Epithelial cell of proximal tubule (primary cell): Measurements from ENCODE around the gene TMTC2. TPM values are rescaled to one million over a fixed set of nuclear protein-coding genes. Genes with fewer than 3 reads are reported as not detected.

ENCODE experiments used
- DNase-seq: peaks from one replicate; pipeline ENCODE4 v3.0.0-alpha.2; 2011; ENCODE audit warnings: low read depth
- H3K4me3 ChIP-seq: 2 replicates; pipeline ENCODE4 v1.5.1; 2011; ENCODE audit warnings: low read depth, mild to moderate bottlenecking, low read length
- CTCF ChIP-seq: conservative IDR thresholded peaks from 2 replicates; pipeline ENCODE4 v1.5.1; 2012; ENCODE audit warnings: low read depth, mild to moderate bottlenecking, low read length
- total RNA-seq: library from RNA; depleted of rRNA; stranded (reverse); fragments of >200 nt; gene quantifications from 2 replicates; pipeline ENCODE4 v1.2.3, GENCODE V29; 2015

TMTC2 gene
- total RNA-seq, 1 donor from 2014 or later: 3.6 TPM

- no peak overlapping the region for H3K4me3 ChIP-seq
- DNase-seq: no peak
- no peak for TF ChIP-seq CTCF
These were observed 485.7 kb downstream of the TMTC2 start for GRCh38 chr12:83172441-83172840.

- TF ChIP-seq CTCF: no peak
- no peak overlapping the region for H3K4me3 ChIP-seq
- DNase-seq: no peak
These were observed 486.4 kb downstream of the TMTC2 start for GRCh38 chr12:83172866-83173649.

GRCh38 chr12:83179999-83180398 lies 493.3 kb downstream of the TMTC2 start:
- DNase-seq: no peak
- TF ChIP-seq CTCF: no peak
- no peak overlapping the region for H3K4me3 ChIP-seq

GRCh38 chr12:83181074-83181473 lies 494.4 kb downstream of the TMTC2 start:
- no peak overlapping the region for H3K4me3 ChIP-seq
- no peak for TF ChIP-seq CTCF
- DNase-seq: no peak

- no peak overlapping the region for H3K4me3 ChIP-seq
- no peak for TF ChIP-seq CTCF
- DNase-seq: no peak
These were observed 496.4 kb downstream of the TMTC2 start for GRCh38 chr12:83183132-83183531.
